ENCODE results near the gene TUT4. TPM values are rescaled to one million over a fixed set of nuclear protein-coding genes. Genes with fewer than 3 reads are reported as not detected.

The TUT4 gene
- total RNA-seq, 1 donor from 2014 or later: 36.2 TPM

DNA sequence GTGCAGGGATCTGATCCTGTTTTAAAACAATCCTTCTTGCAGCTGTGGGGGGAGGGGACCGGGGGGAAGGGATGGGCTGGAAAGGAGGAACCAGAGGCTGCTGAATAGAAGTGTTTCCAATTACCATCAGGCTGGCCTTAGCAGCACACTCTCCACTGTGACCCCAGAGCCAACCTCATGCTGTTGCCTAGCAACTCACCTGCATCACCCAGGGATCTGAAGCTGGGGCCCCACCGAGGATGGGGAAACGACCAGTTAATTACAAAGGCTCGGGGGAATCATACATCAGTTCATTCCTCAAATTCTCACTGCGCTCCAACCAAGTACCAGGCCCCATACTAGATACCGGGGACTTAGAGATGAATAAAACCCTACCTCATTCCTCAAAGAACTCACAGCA is 37.4 kb upstream of the TUT4 start:
- Histone ChIP-seq H3K9me3 (no peaks in the 10 kb centered on the region), H3K36me3 (no peaks in the 10 kb centered on the region), H3K27me3 (no peaks in the 10 kb centered on the region), H3K27ac (no peak overlapping the region), H3K4me1 (no peaks in the 10 kb centered on the region), H3K4me3 (no peak overlapping the region)
- intact Hi-C loops (cut with DNase I): no loop called here
- no peak for DNase-seq (ENCODE audit: low spot score in 2 of 2)
- TF ChIP-seq CTCF (IDR thresholded peaks at IDR 0.05): no peak

GRCh38 chr1:52588535-52588934 is 35.6 kb upstream of the TUT4 start:
- Histone ChIP-seq H3K36me3 (no peaks in the 10 kb centered on the region), H3K9me3 (no peaks in the 10 kb centered on the region), H3K27ac (no peak overlapping the region), H3K4me3 (no peak overlapping the region), H3K27me3 (no peaks in the 10 kb centered on the region), H3K4me1 (no peaks in the 10 kb centered on the region)
- intact Hi-C loops (cut with DNase I): no loop called here
- no peak for TF ChIP-seq CTCF (IDR thresholded peaks at IDR 0.05)
- DNase-seq (ENCODE audit: low spot score in 2 of 2): no peak

DNA sequence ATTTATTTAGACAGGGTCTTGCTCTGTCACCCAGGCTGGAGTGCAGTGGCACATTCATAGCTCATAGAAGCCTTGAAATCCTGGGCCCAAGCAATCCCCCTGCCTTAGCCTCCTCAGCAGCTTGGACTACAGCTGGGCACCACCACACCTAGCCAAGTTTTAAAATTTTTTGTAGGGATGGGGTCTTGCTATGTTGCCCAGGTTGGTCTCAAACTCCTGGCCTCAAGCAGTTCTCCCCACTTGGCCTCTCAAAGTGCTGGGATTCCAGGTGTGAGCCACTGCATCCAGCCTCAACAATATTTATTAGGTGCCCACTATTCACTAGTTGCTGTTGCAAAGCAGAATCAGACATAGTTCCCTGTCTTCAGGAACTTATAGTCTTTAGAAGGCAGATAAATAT is 35.1 kb upstream of the TUT4 start:
- Histone ChIP-seq H3K9me3 (no peaks in the 10 kb centered on the region), H3K27ac (no peak overlapping the region), H3K4me1 (no peaks in the 10 kb centered on the region), H3K36me3 (no peaks in the 10 kb centered on the region), H3K27me3 (no peaks in the 10 kb centered on the region), H3K4me3 (no peak overlapping the region)
- TF ChIP-seq CTCF (IDR thresholded peaks at IDR 0.05): no peak
- intact Hi-C loops (cut with DNase I): no loop called here
- DNase-seq (ENCODE audit: low spot score in 2 of 2): no peak

DNA sequence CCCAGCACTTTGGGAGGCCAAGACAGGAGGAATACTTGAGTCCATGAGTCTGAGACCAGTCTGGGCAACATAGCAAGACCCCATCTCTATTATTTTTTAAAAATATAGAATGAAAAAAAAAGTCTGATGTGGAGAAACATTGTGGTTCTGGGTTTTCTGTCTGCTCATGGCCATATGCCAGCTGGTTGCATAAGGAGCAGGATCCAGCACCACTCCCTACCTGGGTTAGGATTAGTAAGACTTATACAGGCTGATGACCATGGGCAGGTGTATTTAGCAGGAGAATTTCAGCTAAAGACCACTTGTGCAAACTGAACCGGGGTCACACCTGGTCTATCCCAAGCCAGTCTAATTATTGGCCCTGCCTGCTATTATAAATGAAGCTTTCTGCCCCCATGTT is 32.6 kb upstream of the TUT4 start:
- Histone ChIP-seq H3K36me3 (no peaks in the 10 kb centered on the region), H3K4me1 (no peaks in the 10 kb centered on the region), H3K27ac (no peak overlapping the region), H3K4me3 (no peak overlapping the region), H3K27me3 (no peaks in the 10 kb centered on the region), H3K9me3 (no peaks in the 10 kb centered on the region)
- intact Hi-C loops (cut with DNase I): no loop called here
- TF ChIP-seq CTCF (IDR thresholded peaks at IDR 0.05): no peak
- DNase-seq (ENCODE audit: low spot score in 2 of 2): no peak

GRCh38 chr1:52582116-52582696 is 29.3 kb upstream of the TUT4 start:
- Histone ChIP-seq H3K4me1 (no peaks in the 10 kb centered on the region), H3K27ac (no peak overlapping the region), H3K27me3 (no peaks in the 10 kb centered on the region), H3K9me3 (no peaks in the 10 kb centered on the region), H3K36me3 (no peaks in the 10 kb centered on the region), H3K4me3 (no peak overlapping the region)
- intact Hi-C loops (cut with DNase I): no loop called here
- DNase-seq (ENCODE audit: low spot score in 2 of 2): no peak
- TF ChIP-seq CTCF (IDR thresholded peaks at IDR 0.05): no peak

DNA sequence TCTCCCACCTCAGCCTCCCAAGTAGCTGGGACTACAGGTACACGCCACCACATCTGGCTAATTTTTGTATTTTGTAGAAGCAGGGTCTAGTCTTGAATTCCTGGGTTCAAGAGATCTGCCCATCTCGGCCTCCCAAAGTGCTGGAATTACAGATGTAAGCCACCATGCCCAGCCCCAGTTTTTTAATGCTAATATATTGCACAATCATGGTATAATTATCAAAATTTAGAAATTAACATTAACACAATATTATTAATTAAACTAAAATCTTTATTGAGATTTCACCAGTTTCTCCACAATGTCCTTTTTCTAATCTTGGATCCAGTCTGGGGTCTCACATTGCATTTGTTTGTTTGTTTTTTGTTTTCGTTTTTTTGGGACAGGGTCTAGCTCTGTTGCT is 27.4 kb upstream of the TUT4 start:
- Histone ChIP-seq H3K4me1 (no peaks in the 10 kb centered on the region), H3K36me3 (no peaks in the 10 kb centered on the region), H3K27ac (no peak overlapping the region), H3K9me3 (no peaks in the 10 kb centered on the region), H3K4me3 (no peak overlapping the region), H3K27me3 (no peaks in the 10 kb centered on the region)
- DNase-seq (ENCODE audit: low spot score in 2 of 2): no peak
- no peak for TF ChIP-seq CTCF (IDR thresholded peaks at IDR 0.05)
- intact Hi-C loops (cut with DNase I): no loop called here

All from ascending aorta (tissue), 2 donors.